ENCODE data around the gene TMEM253.

Gene TMEM253

GRCh38 chr14:21100931-21101330, at the start of gene TMEM253:
Gene TMEM253, plus strand, starts transcription at chr14:21101066. Its CDS starts 278 bp downstream, at chr14:21101344.
- DNase-seq: no peak

- DNase-seq: no peak
These were observed 47.4 kb upstream of the TMEM253 start for GRCh38 chr14:21053184-21054122.

- no peak for DNase-seq
These were observed 46.6 kb upstream of the TMEM253 start for GRCh38 chr14:21054123-21054767.

- no peak for DNase-seq
These were observed 46.1 kb upstream of the TMEM253 start for GRCh38 chr14:21054768-21055145.

- no peak for DNase-seq
These were observed 45.3 kb upstream of the TMEM253 start for GRCh38 chr14:21055432-21056117.

GRCh38 chr14:21056520-21057163, 44.2 kb upstream of the TMEM253 start:
- DNase-seq: no peak

- DNase-seq: peak; percentile 25 to 26
These were observed 42.8 kb upstream of the TMEM253 start, which contains the start of gene RNASE8 for GRCh38 chr14:21057803-21058675. Gene RNASE8, plus strand, starts transcription at chr14:21057822. Its CDS starts 71 bp downstream, at chr14:21057893.

GRCh38 chr14:21058903-21059302, 42.0 kb upstream of the TMEM253 start:
- DNase-seq: no peak

- no peak for DNase-seq
These were observed 40.8 kb upstream of the TMEM253 start for GRCh38 chr14:21059842-21060613.

GRCh38 chr14:21060614-21061346, 40.1 kb upstream of the TMEM253 start:
- no peak for DNase-seq

- no peak for DNase-seq
These were observed 39.6 kb upstream of the TMEM253 start for GRCh38 chr14:21061347-21061668.

- DNase-seq: no peak
These were observed 37.4 kb upstream of the TMEM253 start for GRCh38 chr14:21063479-21063878.

- DNase-seq: peak; percentile 3 to 13
These were observed 33.9 kb upstream of the TMEM253 start for GRCh38 chr14:21066882-21067502.

GRCh38 chr14:21068521-21069387, 32.1 kb upstream of the TMEM253 start:
- peak; percentile 47 to 75 for DNase-seq

- no peak for DNase-seq
These were observed 31.3 kb upstream of the TMEM253 start for GRCh38 chr14:21069388-21070082.

- DNase-seq: no peak
These were observed 30.7 kb upstream of the TMEM253 start, which contains the start of gene ARHGEF40 for GRCh38 chr14:21070083-21070609. Gene ARHGEF40, plus strand, starts transcription at chr14:21070304. Its CDS starts 93 bp downstream, at chr14:21070397.

- peak; percentile 35 to 49 for DNase-seq
These were observed 30.1 kb upstream of the TMEM253 start for GRCh38 chr14:21070610-21071224.

Measured in AML-193 (cell line).